Measurements from ENCODE around the gene NCOA6. TPM values are rescaled to one million over a fixed set of nuclear protein-coding genes. Genes with fewer than 3 reads are reported as not detected.

Gene NCOA6
- total RNA-seq, 1 donor from 2014 or later = 29.1 TPM

Other genes starting within 250 kb of the NCOA6 start
- gene PIGU, start 148.6 kb downstream of the NCOA6 start, total RNA-seq = 24.9 and 25.7 TPM in 2 replicates
- 4.8 and 5.5 TPM in 2 replicates for gene TP53INP2, start 121.3 kb downstream of the NCOA6 start, total RNA-seq
- 13.3 and 13.5 TPM in 2 replicates for gene GGT7, start 47.2 kb upstream of the NCOA6 start, total RNA-seq
- 51.3 and 59.4 TPM in 2 replicates for gene ACSS2, start 51.0 kb upstream of the NCOA6 start, total RNA-seq
- gene GSS, start 130.2 kb upstream of the NCOA6 start, total RNA-seq = 70.5 and 77.1 TPM in 2 replicates
- gene MYH7B, start 130.2 kb upstream of the NCOA6 start, total RNA-seq = 0.30 and 0.34 TPM in 2 replicates